ENCODE results near the gene TRIB2.

Gene TRIB2

DNA sequence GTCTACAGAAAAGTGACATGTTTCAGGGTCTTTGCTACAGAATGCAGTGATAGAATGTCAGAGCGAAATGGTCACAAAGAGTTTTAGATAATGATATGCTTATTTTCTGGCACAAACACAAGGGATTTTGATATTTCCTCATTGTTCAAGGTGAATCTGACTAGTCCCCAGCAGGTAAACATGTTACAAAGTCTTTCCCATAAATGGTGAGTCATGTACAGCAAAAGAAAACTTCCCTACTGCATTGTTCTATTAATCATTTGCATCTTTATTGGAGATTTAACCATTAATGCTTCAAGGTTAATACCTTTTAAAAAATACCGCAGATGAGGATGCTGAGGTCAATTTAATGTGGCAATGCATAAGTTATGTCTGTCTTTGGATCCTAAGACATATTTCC is 19.1 kb upstream of the TRIB2 start:
- DNase-seq (ENCODE audit: low read depth in 2 of 2), result no peak

DNA sequence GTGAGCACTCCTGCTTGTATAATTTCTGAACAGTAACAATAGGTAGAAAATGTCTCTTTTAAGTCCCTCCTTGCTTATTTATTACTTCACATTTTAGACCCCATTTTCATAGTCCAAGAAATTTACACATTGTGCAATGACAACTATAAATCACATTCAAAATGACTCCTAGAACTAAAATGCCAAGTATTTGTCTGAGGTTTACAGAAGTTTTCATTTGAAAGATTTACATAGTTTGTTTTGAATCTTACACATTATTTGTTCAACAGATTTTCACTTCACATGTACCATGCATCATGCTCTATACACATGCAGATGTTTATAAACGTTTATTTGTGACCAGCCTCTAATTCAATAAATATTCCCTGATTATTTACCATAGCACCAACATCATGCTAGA is 15.7 kb upstream of the TRIB2 start:
- DNase-seq (ENCODE audit: low read depth in 2 of 2), result no peak

DNA sequence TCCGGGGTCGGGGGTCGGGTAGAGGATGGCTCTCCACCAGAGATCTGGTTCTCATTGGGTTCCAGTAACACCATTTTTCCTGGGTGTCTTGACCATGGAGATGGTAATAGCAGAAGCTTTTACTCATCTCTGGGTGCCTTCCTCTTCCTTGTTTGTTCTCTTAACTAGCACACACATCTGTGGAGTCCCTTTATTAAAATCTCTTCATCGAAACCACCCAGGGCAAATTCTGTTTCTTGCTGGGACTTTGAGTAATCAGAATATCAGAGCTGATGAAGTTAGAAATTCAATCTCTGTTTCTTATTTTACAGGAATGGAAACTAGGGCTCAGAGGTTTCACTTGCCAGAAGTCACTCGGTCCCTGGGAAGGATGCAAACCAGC is 15.0 kb upstream of the TRIB2 start:
- DNase-seq (ENCODE audit: low read depth in 2 of 2), result no peak

GRCh38 chr2:12702168-12703121 is 14.3 kb upstream of the TRIB2 start:
- no peak for DNase-seq (ENCODE audit: low read depth in 2 of 2)

- no peak for DNase-seq (ENCODE audit: low read depth in 2 of 2)
These were observed 12.4 kb upstream of the TRIB2 start for GRCh38 chr2:12704378-12704777.

DNA sequence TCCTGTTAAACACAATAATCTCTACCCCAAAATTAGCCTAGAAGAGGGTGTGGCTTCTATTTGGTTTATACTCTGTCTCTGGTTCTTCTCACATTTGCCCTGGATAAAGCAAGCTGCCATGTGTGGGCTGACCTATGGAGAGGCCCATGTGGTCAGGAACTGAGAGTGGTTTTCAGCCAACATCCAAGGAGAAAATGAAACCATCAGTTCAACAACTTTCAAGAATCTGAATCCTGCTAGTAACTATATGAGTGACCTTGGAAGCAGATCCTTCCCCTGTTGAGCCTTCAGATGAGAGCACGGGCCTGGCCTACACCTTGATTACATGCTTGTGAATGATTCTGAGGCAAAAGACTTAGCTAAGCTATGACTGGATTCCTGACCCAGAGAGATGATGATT is 11.5 kb upstream of the TRIB2 start:
- no peak for DNase-seq (ENCODE audit: low read depth in 2 of 2)

GRCh38 chr2:12705742-12706141 is 11.0 kb upstream of the TRIB2 start:
- DNase-seq (ENCODE audit: low read depth in 2 of 2), result no peak

DNA sequence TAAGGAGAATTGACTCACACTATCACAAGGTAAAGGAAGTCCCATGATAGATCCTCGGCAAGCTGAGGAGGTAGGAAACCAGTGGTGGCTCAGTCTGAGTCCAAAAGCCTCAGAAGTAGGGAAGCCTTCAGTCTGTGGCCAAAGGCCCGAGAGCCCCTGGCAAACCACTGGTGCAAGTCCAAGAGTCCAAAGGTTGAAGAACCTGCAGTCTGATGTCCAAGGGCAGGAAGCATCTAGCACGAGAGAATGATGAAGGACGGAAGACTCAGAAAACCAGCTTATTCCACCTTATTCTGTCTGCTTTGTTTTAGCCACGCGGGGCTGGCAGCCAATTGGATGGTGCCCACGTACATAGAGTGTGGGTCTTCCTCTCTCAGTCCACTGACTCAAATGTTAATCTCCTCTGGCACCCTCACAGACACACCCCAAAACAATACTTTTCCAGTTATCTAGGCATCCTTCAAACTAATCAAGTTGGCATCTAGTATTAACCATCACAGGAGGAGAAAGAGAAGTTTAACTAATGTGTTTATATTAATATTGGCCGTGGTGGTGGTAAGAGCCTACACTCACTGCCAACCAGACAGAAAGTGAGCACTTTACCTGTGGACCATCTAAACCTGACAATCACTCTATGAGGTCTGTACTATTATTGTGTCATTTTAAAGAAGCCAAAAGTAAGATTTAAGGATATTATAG is 8.1 kb upstream of the TRIB2 start:
- DNase-seq (ENCODE audit: low read depth in 2 of 2), result no peak

DNA sequence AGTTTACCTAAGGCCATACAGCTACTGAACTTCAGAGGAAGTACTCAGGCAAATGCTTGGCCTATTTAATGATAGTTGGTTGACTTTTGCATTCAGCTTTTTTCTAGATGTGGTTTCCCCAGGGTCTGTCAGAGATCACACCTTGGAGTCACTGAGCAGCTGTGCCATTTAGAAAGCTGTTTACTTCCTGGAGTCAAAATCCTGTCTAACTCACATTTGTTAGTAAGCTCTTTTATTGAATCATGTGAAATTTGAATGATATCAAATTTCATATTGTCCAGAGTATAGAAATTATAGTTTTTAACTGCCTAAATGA is 7.6 kb upstream of the TRIB2 start:
- no peak for DNase-seq (ENCODE audit: low read depth in 2 of 2)

DNA sequence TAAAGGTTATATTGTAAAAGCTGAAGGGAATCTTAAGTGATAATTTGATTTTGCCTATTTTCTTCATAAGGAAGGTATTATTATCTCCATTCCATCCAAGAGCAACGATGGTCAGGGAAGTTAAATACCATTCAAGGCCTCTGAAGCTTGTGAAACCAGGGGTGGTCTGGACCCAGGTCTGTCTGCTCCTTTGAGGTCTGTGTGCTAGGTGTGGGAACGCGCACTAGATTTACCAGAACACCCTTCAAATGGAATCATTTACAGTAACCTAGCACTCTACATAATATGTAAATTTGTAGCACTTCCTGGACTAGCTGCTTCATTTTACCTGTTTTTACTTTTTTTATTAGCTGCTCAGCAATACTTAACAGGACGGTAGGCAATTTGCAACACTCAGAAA is 6.4 kb upstream of the TRIB2 start:
- no peak for DNase-seq (ENCODE audit: low read depth in 2 of 2)

- DNase-seq (ENCODE audit: low read depth in 2 of 2), result no peak
These were observed 5.4 kb upstream of the TRIB2 start for GRCh38 chr2:12711339-12711738.

- no peak for DNase-seq (ENCODE audit: low read depth in 2 of 2)
These were observed 3.9 kb upstream of the TRIB2 start for GRCh38 chr2:12712881-12713280.

DNA sequence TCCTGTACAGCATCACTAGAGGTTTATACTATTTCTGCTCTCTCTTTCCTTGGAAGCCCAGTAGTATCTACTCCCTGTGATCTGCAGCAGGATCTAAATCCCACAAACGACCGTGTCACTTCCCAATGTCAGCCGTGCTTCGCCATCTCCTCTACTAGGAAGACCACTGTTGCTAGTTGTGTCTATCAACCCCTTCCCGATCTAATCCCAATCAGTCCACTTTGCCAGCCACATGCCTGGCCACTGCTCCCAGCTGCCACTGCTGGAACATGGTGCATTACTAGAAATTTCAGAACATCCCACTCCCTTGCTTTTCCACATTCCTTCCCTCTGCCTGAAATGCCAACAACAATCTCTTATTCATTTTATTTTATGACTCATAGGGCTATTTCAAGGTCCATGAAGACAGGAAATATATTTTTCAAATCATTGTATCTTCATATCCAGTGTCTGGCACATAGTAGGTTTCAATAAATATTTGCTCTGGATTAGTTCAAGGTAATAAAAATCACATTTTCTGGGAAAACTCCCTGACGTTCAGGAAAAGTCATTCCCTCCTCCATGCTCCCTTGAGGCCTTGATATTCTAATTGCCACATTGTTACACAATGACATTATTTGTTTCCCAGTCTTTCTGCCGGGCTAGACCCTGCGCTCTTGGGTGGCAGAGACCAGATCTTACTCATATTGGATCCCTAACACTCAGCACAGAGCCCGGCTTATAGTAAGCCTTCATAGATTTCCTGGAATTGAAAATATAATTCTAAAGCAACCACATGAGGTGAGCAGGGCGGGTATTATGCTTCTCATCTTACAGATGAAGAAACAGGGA is 2.1 kb upstream of the TRIB2 start:
- DNase-seq (ENCODE audit: low read depth in 2 of 2), result no peak

- DNase-seq (ENCODE audit: low read depth in 2 of 2), result no peak
These were observed 1.3 kb upstream of the TRIB2 start for GRCh38 chr2:12715258-12716031.

- DNase-seq (ENCODE audit: low read depth in 2 of 2), result peak in 1 of 2 donors; percentile 53
These were observed 779 bp upstream of the TRIB2 start for GRCh38 chr2:12716032-12716281.

GRCh38 chr2:12717191-12718014 is 667 bp downstream of the TRIB2 start:
- DNase-seq (ENCODE audit: low read depth in 2 of 2), result no peak

DNA sequence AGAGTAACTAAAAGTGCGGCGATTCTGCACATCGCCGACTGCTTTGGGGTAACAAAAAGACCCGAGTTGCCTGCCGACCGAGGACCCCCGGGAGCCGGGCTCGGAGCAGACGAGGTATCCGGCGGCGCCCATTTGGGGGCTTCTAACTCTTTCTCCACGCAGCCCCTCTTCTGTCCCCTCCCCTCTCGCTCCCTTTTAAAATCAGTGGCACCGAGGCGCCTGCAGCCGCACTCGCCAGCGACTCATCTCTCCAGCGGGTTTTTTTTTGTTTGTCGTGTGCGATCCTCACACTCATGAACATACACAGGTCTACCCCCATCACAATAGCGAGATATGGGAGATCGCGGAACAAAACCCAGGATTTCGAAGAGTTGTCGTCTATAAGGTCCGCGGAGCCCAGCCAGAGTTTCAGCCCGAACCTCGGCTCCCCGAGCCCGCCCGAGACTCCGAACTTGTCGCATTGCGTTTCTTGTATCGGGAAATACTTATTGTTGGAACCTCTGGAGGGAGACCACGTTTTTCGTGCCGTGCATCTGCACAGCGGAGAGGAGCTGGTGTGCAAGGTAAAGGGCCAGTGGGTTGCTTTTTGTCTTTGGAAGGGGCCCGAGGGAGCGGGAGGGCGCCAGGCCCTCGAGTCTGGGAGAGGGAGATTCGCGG is 1.4 kb downstream of the TRIB2 start:
- no peak for DNase-seq (ENCODE audit: low read depth in 2 of 2)

- DNase-seq (ENCODE audit: low read depth in 2 of 2), result no peak
These were observed 2.1 kb downstream of the TRIB2 start for GRCh38 chr2:12718711-12719399.

DNA sequence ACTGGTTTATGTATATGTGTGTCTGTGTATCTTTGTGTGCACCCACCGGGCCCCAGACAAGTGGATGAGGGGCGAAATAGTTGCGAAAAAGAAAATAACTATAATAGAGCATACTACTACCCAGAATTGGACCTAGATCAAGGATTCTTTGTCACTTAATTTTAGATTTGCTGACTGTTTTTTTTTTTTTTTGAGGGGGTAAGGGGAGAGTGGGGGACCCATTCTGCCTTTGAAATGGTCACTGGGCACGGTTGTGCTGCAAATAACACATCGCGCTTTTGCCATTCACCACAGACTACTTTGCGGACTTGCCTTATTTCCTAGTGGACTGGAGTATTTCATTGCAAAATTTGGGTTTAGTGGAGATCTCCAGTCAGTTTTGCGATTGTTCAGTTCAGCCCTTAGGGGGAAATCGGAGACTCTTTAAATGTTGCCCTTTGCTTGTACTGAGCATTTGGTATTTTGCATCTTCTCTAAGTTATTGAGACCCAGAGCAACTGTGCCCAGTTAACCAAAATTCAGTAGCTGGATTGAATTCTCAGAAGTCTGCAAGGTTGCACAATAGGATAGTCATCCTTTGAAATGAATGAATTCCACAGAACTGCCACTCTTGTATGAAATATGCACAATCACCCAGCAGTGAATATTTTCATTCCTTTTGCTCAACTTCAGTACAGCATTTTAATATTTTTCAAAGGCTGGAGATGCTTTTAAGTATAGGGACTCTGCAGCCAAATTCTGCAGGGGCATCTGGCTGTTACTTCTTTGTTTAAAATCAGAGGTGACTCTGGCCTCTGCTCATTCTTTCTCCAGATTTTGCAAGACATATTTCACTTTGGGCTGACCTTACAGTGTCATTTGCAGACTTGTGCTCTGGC is 2.9 kb downstream of the TRIB2 start:
- DNase-seq (ENCODE audit: low read depth in 2 of 2), result no peak
